Liver (tissue), 3 donors: Measurements from ENCODE around the gene PTPRN2.

ENCODE experiments used
- CTCF ChIP-seq: fragments of 150-350 bp; IDR thresholded peaks from 2 replicates; pipeline ENCODE4 v1.5.1; 2017; ENCODE audit warnings: improper control_type of control experiment, low read depth, low read length; ENCODE audit not compliant: missing input control
- GABPA ChIP-seq, 2 donors: IDR thresholded peaks in 1 of 2; conservative IDR thresholded peaks in 1 of 2; 2 replicates each; pipeline ENCODE4 v1.6.1; 2016; ENCODE audit warnings: antibody characterized with exemption in 2 of 2, mild to moderate bottlenecking in 1 of 2, moderate library complexity in 1 of 2
- SP1 ChIP-seq: IDR thresholded peaks from 2 replicates; pipeline ENCODE4 v1.6.1; 2018; ENCODE audit warnings: antibody characterized with exemption, mild to moderate bottlenecking
- YY1 ChIP-seq: IDR thresholded peaks from 2 replicates; pipeline ENCODE4 v1.6.1; 2016; ENCODE audit warnings: antibody characterized with exemption, mild to moderate bottlenecking
- donor health status: healthy.
- donor health status: healthy.

- TF ChIP-seq SP1 = no peak
- no peak for TF ChIP-seq CTCF
- no peak for TF ChIP-seq YY1
- no peak for TF ChIP-seq GABPA (IDR thresholded peaks at IDR 0.05 in 1 of 2, conservative IDR thresholded peaks at IDR 0.05 in 1 of 2)
Measured at GRCh38 chr7:158299607-158300006, 288.0 kb downstream of the PTPRN2 start.
